Loucy (cell line): Measurements from ENCODE around the gene DPF1.

Source experiments
- H2AFZ ChIP-seq: fragments of 200-600 bp; sonication (generic); 2 replicates; pipeline ENCODE4 v1.6.0; 2016; ENCODE audit warnings: antibody characterized with exemption, mild to moderate bottlenecking, low read length, moderate library complexity
- H3F3A ChIP-seq: fragments of 200-600 bp; 2 replicates; pipeline ENCODE4 v1.6.0; 2016; ENCODE audit warnings: antibody characterized with exemption, low read depth, mild to moderate bottlenecking
- H3K27me3 ChIP-seq: fragments of 200-600 bp; sonication (generic); 2 replicates; pipeline ENCODE4 v1.6.1; 2014; ENCODE audit warnings: low read length, mild to moderate bottlenecking; ENCODE audit not compliant: insufficient read depth, poor library complexity, severe bottlenecking
- H3K36me3 ChIP-seq: fragments of 200-600 bp; sonication (generic); 2 replicates; pipeline ENCODE4 v1.6.1; 2016; ENCODE audit warnings: low read length; ENCODE audit not compliant: insufficient read depth
- H3K4me1 ChIP-seq: fragments of 200-600 bp; sonication (generic); 2 replicates; pipeline ENCODE4 v1.5.1; 2014; ENCODE audit warnings: low read length, mild to moderate bottlenecking; ENCODE audit not compliant: insufficient read depth, poor library complexity, severe bottlenecking
- H3K4me2 ChIP-seq: fragments of 200-600 bp; sonication (generic); 2 replicates; pipeline ENCODE4 v1.6.0; 2014; ENCODE audit warnings: antibody characterized with exemption, low read length, low read depth, mild to moderate bottlenecking; ENCODE audit not compliant: poor library complexity, severe bottlenecking
- H3K4me3 ChIP-seq: fragments of 200-600 bp; sonication (generic); 2 replicates; pipeline ENCODE4 v1.5.1; 2014; ENCODE audit warnings: low read length, mild to moderate bottlenecking, mixed read lengths; ENCODE audit not compliant: poor library complexity, severe bottlenecking
- H3K79me2 ChIP-seq: fragments of 200-600 bp; sonication (generic); 2 replicates; pipeline ENCODE4 v1.6.1; 2014; ENCODE audit warnings: low read length; ENCODE audit not compliant: insufficient read depth
- H3K9ac ChIP-seq: fragments of 200-600 bp; sonication (generic); 2 replicates; pipeline ENCODE4 v1.6.0; 2014; ENCODE audit warnings: mild to moderate bottlenecking, low read depth, low read length, moderate library complexity; ENCODE audit not compliant: poor library complexity, severe bottlenecking
- H3K9me2 ChIP-seq: fragments of 200-600 bp; sonication (generic); replicated peaks from 2 replicates; pipeline ENCODE4 v1.6.1; 2016; ENCODE audit warnings: low read depth, low read length, mixed read lengths
- H3K9me3 ChIP-seq: fragments of 200-600 bp; sonication (generic); 2 replicates; pipeline ENCODE4 v1.6.1; 2014; ENCODE audit warnings: mild to moderate bottlenecking, antibody characterized with exemption, low read length, low read depth; ENCODE audit not compliant: insufficient read depth
- H4K20me1 ChIP-seq: fragments of 200-600 bp; sonication (generic); 2 replicates; pipeline ENCODE4 v1.6.0; 2014; ENCODE audit warnings: antibody characterized with exemption, low read length, mild to moderate bottlenecking; ENCODE audit not compliant: insufficient read depth, poor library complexity, severe bottlenecking
- CTCF ChIP-seq: fragments of 200-600 bp; sonication (generic); conservative IDR thresholded peaks from 2 replicates; pipeline ENCODE4 v1.5.1; 2014; ENCODE audit warnings: mild to moderate bottlenecking, antibody characterized with exemption, low read length
- EZH2phosphoT487 ChIP-seq: fragments of 200-600 bp; IDR thresholded peaks from 2 replicates; pipeline ENCODE4 v1.6.1; 2018; ENCODE audit warnings: antibody characterized with exemption, mild to moderate bottlenecking, moderate library complexity, borderline replicate concordance

DPF1 gene

DNA sequence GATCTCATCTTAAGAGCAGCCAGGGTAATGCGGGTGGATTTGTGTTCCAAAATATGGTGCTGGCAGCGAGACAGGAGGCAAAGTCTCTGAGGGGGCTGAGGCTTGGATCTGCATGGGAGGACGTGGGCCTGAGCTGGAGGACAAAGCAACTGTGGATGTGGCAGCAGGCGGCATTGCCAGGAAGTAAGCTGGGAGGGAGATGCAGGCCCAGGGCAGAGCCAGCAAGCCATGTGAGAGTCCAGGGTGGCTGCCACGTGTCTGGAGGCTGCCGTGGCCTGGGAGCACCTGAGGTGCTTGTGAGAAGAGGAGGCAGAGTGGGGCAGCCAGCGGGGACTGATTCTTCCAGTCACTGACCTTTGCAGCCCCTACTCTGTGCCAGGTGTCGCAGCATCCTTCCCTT lies 52.0 kb downstream of the DPF1 start:
- Histone ChIP-seq H4K20me1 (no peaks in the 10 kb centered on the region), H3K4me3 (no peak overlapping the region), H3K4me2 (no peak overlapping the region), H2AFZ (no peak overlapping the region), H3K9me3 (no peaks in the 10 kb centered on the region), H3K27me3 (no peaks in the 10 kb centered on the region), H3F3A (no peaks in the 10 kb centered on the region), H3K4me1 (no peaks in the 10 kb centered on the region), H3K9me2 (no peaks in the 10 kb centered on the region), H3K36me3 (no peaks in the 10 kb centered on the region), H3K79me2 (no peaks in the 10 kb centered on the region), H3K9ac (no peak overlapping the region)
- TF ChIP-seq EZH2phosphoT487, result no peak
- TF ChIP-seq CTCF, result no peak

DNA sequence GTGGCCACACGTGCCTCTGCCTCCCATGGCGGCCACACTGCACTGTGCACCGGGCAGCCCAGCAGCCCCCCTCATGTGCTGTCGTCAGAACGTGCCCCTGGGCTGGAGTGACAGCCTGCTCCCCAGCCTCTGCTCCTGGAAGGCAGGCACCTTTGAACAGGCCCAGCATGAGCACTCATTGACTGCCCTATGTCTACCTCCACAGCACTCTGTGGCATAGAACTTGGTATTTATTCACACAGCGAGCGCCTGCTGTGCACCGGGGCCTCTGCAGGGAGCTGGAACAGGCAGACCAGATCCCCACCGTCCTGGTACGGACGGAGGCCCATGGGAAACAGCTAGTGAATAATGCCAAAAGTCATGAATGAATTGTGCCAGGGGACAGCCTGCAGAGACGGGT lies 53.7 kb downstream of the DPF1 start:
- Histone ChIP-seq H2AFZ (no peak overlapping the region), H4K20me1 (no peaks in the 10 kb centered on the region), H3K36me3 (peaks cover 4% of the 10 kb centered on the region; the same call in 1 of the 2 replicates), H3F3A (no peaks in the 10 kb centered on the region), H3K9ac (no peak overlapping the region), H3K4me3 (no peak overlapping the region), H3K4me1 (no peaks in the 10 kb centered on the region), H3K79me2 (no peaks in the 10 kb centered on the region), H3K9me3 (no peaks in the 10 kb centered on the region), H3K9me2 (no peaks in the 10 kb centered on the region), H3K27me3 (no peaks in the 10 kb centered on the region), H3K4me2 (no peak overlapping the region)
- no peak for TF ChIP-seq CTCF
- no peak for TF ChIP-seq EZH2phosphoT487

DNA sequence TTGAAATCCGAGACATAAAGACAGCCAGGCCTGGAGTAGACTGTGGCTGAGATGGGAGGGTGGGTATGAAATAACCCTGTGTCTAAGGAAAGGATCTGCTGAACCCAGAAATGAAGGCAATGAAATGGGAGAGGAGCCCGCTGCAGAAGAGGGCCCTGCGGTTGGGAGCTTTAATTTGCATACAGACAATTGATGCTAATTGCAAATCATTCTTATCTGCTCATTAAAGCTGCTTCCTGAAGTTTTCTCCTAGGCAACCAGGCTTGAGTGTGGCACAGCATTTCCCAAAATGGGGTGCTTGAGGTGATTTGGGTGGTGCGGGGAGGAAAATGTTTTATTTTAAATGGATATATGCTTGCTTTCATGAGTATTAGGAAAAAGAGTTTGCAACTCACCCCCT lies 55.4 kb downstream of the DPF1 start:
- H2AFZ ChIP-seq, result no peak overlapping the region
- TF ChIP-seq CTCF (no peak), EZH2phosphoT487 (no peak)
- H3K4me1 ChIP-seq, result no peaks in the 10 kb centered on the region
- no peak overlapping the region for H3K4me3 ChIP-seq
- no peaks in the 10 kb centered on the region for H3K27me3 ChIP-seq
- no peaks in the 10 kb centered on the region for H3K9me2 ChIP-seq
- H3F3A ChIP-seq, result no peaks in the 10 kb centered on the region
- H3K9ac ChIP-seq, result no peak overlapping the region
- no peaks in the 10 kb centered on the region for H3K9me3 ChIP-seq
- H3K36me3 ChIP-seq, result peaks cover 10% of the 10 kb centered on the region; the same call in 1 of the 2 replicates
- no peaks in the 10 kb centered on the region for H3K79me2 ChIP-seq
- no peak overlapping the region for H3K4me2 ChIP-seq
- no peaks in the 10 kb centered on the region for H4K20me1 ChIP-seq
